Keratinocyte (primary cell): ENCODE results near the gene BICRAL. TPM values are rescaled to one million over a fixed set of nuclear protein-coding genes. Genes with fewer than 3 reads are reported as not detected.

Experiments
- DNase-seq: peaks from one replicate; pipeline ENCODE4 v3.0.0-alpha.2; 2011; ENCODE audit warnings: low read depth, missing footprints, low spot score
- FAIRE-seq: peaks from 2 replicates; lab custom pipeline; 2011; peaks lifted over from hg19 to GRCh38; lab: Jason Lieb, UNC
- H2AFZ ChIP-seq: 2 replicates; pipeline ENCODE4 v1.6.0; 2012; ENCODE audit warnings: low read length, control low read depth, inconsistent platforms; ENCODE audit not compliant: control insufficient read depth
- H3K27ac ChIP-seq: 2 replicates; pipeline ENCODE4 v1.5.1; 2011; ENCODE audit warnings: low read length; ENCODE audit not compliant: control insufficient read depth, insufficient read depth
- H3K27me3 ChIP-seq: 3 replicates; pipeline ENCODE4 v1.6.0; 2011; ENCODE audit warnings: low read length; ENCODE audit not compliant: control insufficient read depth, insufficient read depth; ENCODE audit errors: extremely low read depth
- H3K36me3 ChIP-seq, 2 experiments: 2 replicates in 1 of 2; 3 replicates in 1 of 2; pipeline ENCODE4 v1.5.1; 2011; ENCODE audit warnings: low read length in 2 of 2, mild to moderate bottlenecking in 1 of 2; ENCODE audit not compliant: control insufficient read depth in 2 of 2, insufficient read depth in 2 of 2; ENCODE audit errors: extremely low read depth in 1 of 2
- H3K4me1 ChIP-seq: 3 replicates; pipeline ENCODE4 v1.5.1; 2011; ENCODE audit warnings: low read length; ENCODE audit not compliant: control insufficient read depth, insufficient read depth; ENCODE audit errors: extremely low read depth
- H3K4me2 ChIP-seq: 3 replicates; pipeline ENCODE4 v1.6.0; 2011; ENCODE audit warnings: low read depth, low read length; ENCODE audit not compliant: control insufficient read depth, insufficient read depth; ENCODE audit errors: extremely low read depth
- H3K4me3 ChIP-seq, 3 experiments: fragments of 200-600 bp in 1 of 3; sonication (generic) in 1 of 3; 2 replicates in 2 of 3; 3 replicates in 1 of 3; pipeline ENCODE4 v1.5.1; 2011 to 2016; ENCODE audit warnings: low read length in 3 of 3, mild to moderate bottlenecking in 3 of 3, control low read depth in 2 of 3, inconsistent platforms in 1 of 3, low read depth in 1 of 3, mixed read lengths in 1 of 3, mixed run types in 1 of 3, moderate library complexity in 1 of 3; ENCODE audit not compliant: control insufficient read depth in 2 of 3, insufficient read depth in 2 of 3; ENCODE audit errors: extremely low read depth in 1 of 3
- H3K79me2 ChIP-seq: 2 replicates; pipeline ENCODE4 v1.6.0; 2012; ENCODE audit warnings: low read length; ENCODE audit not compliant: control insufficient read depth, insufficient read depth
- H3K9ac ChIP-seq: 3 replicates; pipeline ENCODE4 v1.6.0; 2011; ENCODE audit warnings: low read length; ENCODE audit not compliant: control insufficient read depth, insufficient read depth; ENCODE audit errors: extremely low read depth
- H3K9me1 ChIP-seq: 3 replicates; pipeline ENCODE4 v1.6.0; 2011; ENCODE audit warnings: low read length; ENCODE audit not compliant: control insufficient read depth, insufficient read depth; ENCODE audit errors: extremely low read depth
- H3K9me3 ChIP-seq: 2 replicates; pipeline ENCODE4 v1.5.1; 2012; ENCODE audit warnings: low read depth, low read length; ENCODE audit not compliant: control insufficient read depth
- H4K20me1 ChIP-seq: 3 replicates; pipeline ENCODE4 v1.6.0; 2011; ENCODE audit warnings: low read length; ENCODE audit not compliant: control insufficient read depth, insufficient read depth; ENCODE audit errors: extremely low read depth
- CTCF ChIP-seq, 3 experiments: IDR thresholded peaks in 1 of 3; conservative IDR thresholded peaks in 1 of 3; optimal IDR thresholded peaks in 1 of 3; 2 replicates in 2 of 3; 3 replicates in 1 of 3; pipeline versions ENCODE3 to v1.5.1; 2011; ENCODE audit warnings: low read length in 3 of 3, mild to moderate bottlenecking in 3 of 3, moderate library complexity in 2 of 3, control low read depth in 1 of 3, inconsistent platforms in 1 of 3; ENCODE audit not compliant: insufficient read depth in 2 of 3; ENCODE audit errors: extremely low read depth in 1 of 3
- EZH2 ChIP-seq: IDR thresholded peaks from one replicate; pipeline ENCODE4 v1.6.1; 2012; ENCODE audit warnings: inconsistent platforms, mild to moderate bottlenecking, low read length, moderate library complexity
- dilution Hi-C: fragments of 300-500 bp; cut with MboI; formaldehyde crosslinking; loops from one replicate; pipeline ENCODE4 v1.7.0; 2020; ENCODE audit warnings: low sequenced_read_pairs; ENCODE audit not compliant: extremely low pct_ligation_motif_present
- polyA plus RNA-seq, 5 experiments: library from polyadenylated mRNA; depleted of rRNA in 3 of 5; stranded (reverse) in 3 of 5; stranded (forward) in 1 of 5; unstranded in 1 of 5; fragments of >200 nt; gene quantifications; 1 replicate in 1 of 5; 2 replicates in 3 of 5; 3 replicates in 1 of 5; pipeline versions ENCODE4 v1.2.1 to v1.2.3, GENCODE V29; 2011 to 2012; ENCODE audit warnings: missing spikeins in 2 of 5, low read depth in 1 of 5, low replicate concordance in 1 of 5

The BICRAL gene
- polyA plus RNA-seq, 1 donor (not counting 4 experiments of a cell fraction or from before 2014, with no cell fraction given), result 5.0 TPM

DNA sequence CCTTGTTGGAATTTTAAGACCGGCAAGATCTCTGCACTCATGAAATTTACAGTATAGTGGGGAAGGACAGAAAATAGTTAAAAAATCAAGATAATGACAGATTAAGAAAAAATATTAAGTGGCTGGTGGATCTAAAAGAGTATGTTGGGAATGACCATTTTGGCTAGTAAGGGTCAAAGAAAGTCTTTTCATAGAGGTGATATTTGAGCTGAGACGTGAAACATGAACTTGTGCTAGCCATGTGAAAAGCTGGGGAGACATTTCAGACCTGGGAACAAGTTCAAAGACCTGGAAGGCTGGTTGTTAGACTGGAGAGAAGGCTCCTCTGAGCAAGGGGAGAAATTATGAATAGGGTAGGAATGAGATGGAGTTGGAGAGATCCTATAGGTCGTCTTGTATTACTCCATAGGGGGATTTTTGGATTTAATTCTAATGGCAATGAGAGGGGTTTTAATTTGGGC lies 4.7 kb downstream of the BICRAL start:
- Histone ChIP-seq H3K4me2 (no peak overlapping the region), H3K9ac (no peak overlapping the region), H3K9me3 (no peaks in the 10 kb centered on the region), H3K4me1 (peaks cover 8% of the 10 kb centered on the region), H3K27ac (no peak overlapping the region), H3K9me1 (no peaks in the 10 kb centered on the region), H3K36me3 (peaks cover 0 to 1% of the 10 kb centered on the region in 2 experiments), H3K4me3 (no peak overlapping the region), H4K20me1 (no peaks in the 10 kb centered on the region), H2AFZ (no peak overlapping the region), H3K79me2 (peaks cover 20% of the 10 kb centered on the region), H3K27me3 (no peaks in the 10 kb centered on the region)
- no peak for TF ChIP-seq EZH2
- no peak for TF ChIP-seq CTCF (optimal IDR thresholded peaks at IDR 0.05 in 1 of 3, IDR thresholded peaks at IDR 0.05 in 1 of 3, conservative IDR thresholded peaks at IDR 0.05 in 1 of 3; ENCODE audit: extremely low read depth in 1 of 3, insufficient read depth in 2 of 3, low read length in 3 of 3)
- FAIRE-seq, result no peak
- dilution Hi-C loops, result no loop called here
- DNase-seq, result no peak

GRCh38 chr6:42787063-42787472 lies 5.2 kb downstream of the BICRAL start:
- TF ChIP-seq CTCF (optimal IDR thresholded peaks at IDR 0.05 in 1 of 3, IDR thresholded peaks at IDR 0.05 in 1 of 3, conservative IDR thresholded peaks at IDR 0.05 in 1 of 3; ENCODE audit: extremely low read depth in 1 of 3, insufficient read depth in 2 of 3, low read length in 3 of 3), result no peak
- TF ChIP-seq EZH2, result no peak
- FAIRE-seq, result no peak
- peaks cover 20% of the 10 kb centered on the region for H3K79me2 ChIP-seq

More at GRCh38 chr6:42787063-42787472, 5.2 kb downstream of the BICRAL start:
- Histone ChIP-seq H3K9me3 (no peaks in the 10 kb centered on the region), H2AFZ (no peak overlapping the region), H3K27me3 (no peaks in the 10 kb centered on the region), H3K36me3 (peaks cover 0 to 1% of the 10 kb centered on the region in 2 experiments), H3K9ac (no peak overlapping the region), H3K4me2 (no peak overlapping the region), H3K4me3 (no peak overlapping the region), H4K20me1 (no peaks in the 10 kb centered on the region), H3K27ac (no peak overlapping the region), H3K4me1 (peaks cover 8% of the 10 kb centered on the region), H3K9me1 (no peaks in the 10 kb centered on the region)
- DNase-seq, result no peak
- dilution Hi-C loops, result no loop called here
